ENCODE measurements around the gene ARRDC3.
A peak's percentile ranks its signal among the peaks of the same experiment; 100 is the strongest.

ARRDC3 gene, protein sequence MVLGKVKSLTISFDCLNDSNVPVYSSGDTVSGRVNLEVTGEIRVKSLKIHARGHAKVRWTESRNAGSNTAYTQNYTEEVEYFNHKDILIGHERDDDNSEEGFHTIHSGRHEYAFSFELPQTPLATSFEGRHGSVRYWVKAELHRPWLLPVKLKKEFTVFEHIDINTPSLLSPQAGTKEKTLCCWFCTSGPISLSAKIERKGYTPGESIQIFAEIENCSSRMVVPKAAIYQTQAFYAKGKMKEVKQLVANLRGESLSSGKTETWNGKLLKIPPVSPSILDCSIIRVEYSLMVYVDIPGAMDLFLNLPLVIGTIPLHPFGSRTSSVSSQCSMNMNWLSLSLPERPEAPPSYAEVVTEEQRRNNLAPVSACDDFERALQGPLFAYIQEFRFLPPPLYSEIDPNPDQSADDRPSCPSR

DNA sequence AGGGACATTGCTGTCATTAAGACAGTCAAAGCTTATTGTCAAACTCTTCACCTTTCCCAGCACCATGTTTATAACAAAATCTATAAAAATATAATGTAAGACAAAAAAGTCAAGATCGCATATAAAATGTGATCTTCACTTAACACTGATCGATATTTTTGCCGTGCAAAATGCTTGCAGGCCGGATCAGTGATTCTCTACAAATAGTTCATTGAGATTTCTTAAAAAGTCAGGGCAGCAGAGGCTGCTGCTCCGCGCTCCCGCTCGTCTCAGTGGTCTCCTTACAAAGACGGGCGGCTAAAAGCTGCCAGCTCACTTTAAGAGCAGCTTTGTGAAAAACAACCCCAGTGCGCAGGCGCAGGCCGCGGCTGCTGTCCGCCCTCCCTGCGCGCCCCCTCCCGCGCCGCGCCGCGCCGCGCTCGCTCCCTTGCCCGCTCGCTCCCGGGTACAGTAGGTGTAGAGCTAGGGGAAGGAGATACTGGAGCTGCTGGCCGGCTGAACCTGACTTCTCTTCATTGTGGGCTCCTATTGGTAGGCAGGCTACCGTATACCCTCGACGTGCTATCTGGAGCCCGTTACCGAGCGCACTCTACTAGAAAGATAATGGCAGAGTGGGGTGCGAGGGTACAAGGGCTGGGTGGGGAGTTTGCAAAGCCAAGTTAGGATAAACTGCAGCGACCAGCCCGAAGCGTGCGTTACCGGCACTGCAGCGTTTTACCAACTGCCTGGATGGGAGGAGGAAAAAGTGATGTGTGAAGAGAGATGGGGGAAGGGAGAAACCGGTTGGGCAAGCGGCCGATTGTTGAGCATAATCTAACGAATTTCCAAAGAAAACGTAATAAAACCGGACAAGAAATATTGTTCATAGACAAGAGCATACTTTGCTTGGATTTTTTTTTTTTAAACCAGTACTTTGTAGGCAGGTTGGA, at the start of gene ARRDC3:
Gene ARRDC3, minus strand, starts transcription at position 291 of the 929 bp plus-strand sequence. Its CDS starts 225 bp downstream, at position 66.
- peak; percentile 99 for DNase-seq (ENCODE audit: low read depth)
- TF ChIP-seq, protein P1, sequence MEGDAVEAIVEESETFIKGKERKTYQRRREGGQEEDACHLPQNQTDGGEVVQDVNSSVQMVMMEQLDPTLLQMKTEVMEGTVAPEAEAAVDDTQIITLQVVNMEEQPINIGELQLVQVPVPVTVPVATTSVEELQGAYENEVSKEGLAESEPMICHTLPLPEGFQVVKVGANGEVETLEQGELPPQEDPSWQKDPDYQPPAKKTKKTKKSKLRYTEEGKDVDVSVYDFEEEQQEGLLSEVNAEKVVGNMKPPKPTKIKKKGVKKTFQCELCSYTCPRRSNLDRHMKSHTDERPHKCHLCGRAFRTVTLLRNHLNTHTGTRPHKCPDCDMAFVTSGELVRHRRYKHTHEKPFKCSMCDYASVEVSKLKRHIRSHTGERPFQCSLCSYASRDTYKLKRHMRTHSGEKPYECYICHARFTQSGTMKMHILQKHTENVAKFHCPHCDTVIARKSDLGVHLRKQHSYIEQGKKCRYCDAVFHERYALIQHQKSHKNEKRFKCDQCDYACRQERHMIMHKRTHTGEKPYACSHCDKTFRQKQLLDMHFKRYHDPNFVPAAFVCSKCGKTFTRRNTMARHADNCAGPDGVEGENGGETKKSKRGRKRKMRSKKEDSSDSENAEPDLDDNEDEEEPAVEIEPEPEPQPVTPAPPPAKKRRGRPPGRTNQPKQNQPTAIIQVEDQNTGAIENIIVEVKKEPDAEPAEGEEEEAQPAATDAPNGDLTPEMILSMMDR (IDR thresholded peaks at IDR 0.05; ENCODE audit: insufficient read depth, low read depth, low read length, missing control alignments): no peak
- peak within 1 kb of the TSS; percentile 83 for H3K4me3 ChIP-seq (ENCODE audit: low read depth, low read length)

DNA sequence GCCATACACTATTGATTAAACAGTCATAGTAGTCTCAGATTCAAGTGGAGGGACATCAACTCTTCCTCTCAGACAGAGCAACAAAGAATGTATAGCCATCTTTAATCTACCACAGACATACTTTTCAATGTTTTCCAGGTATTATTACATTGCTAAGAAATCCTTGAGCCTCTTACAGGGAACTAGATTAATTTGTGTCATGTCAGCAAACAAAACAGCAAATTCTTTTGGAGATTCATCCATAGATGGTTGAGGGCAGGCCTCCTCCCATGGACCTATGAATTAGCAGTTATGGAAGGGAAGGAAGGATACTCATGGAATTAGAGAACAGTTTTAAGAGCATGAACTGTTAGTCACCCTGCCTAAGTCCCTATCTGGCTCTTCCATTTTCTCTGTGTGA, 47.8 kb upstream of the ARRDC3 start:
- H3K4me3 ChIP-seq (ENCODE audit: low read depth, low read length): no peak overlapping the region
- TF ChIP-seq, protein P1 (IDR thresholded peaks at IDR 0.05; ENCODE audit: insufficient read depth, low read depth, low read length, missing control alignments): no peak
- DNase-seq (ENCODE audit: low read depth): no peak

DNA sequence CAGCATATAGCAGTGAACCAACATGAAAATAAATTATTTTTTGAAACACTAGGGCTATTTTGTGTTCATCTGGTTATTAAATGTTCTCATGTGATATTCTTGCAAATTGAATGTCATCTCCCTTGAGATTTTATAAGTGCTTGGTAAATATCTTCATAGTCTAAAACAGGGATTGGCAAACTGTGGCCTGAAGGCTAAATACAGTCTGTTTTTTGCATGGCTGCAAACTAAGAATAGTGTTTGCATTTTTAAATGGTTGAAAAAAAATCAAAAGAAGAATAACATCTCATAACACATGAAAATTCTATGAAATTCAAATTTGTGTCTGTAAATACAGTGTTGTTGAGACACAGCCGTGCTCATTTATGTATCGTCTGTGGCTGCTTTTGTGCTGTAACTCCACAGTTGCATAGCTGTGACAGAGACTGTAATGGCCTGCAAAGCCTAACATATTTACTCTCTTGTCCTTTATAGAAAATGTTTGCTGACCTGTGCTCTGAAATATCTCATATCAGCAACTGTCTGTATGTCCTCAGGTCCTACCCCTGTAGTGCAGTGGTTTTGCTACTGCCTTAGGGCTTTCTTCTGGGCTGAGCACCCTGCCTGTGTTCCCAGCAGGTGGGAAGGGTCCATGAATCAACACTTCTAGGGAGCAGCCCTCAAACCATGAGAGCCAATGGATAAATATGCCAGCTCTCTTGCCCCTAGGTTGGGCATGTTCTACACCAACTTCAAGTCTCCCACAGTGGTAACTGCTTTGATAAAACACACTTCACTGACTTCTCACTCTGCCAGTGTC, 41.7 kb upstream of the ARRDC3 start:
- TF ChIP-seq, protein P1 (IDR thresholded peaks at IDR 0.05; ENCODE audit: insufficient read depth, low read depth, low read length, missing control alignments): no peak
- H3K4me3 ChIP-seq (ENCODE audit: low read depth, low read length): no peak overlapping the region
- DNase-seq (ENCODE audit: low read depth): no peak

DNA sequence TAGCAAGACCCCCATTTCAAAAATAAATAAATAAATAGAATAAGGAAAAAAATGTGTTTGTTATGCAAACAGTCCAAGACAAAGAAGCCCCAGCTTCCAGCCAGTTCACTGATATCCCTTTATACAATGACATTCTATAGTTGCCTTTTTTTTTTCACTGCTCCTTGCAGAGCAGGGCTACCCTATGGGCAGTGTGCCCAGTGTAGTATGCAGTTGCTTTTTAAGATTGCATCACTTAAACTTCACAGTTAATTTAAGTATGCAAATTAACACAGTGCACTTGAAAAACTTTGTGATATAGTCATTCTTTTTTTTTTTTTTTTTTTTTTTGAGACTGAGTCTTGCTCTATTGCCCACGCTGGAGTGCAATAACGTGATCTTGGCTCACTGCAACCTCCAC, 40.8 kb upstream of the ARRDC3 start:
- no peak overlapping the region for H3K4me3 ChIP-seq (ENCODE audit: low read depth, low read length)
- DNase-seq (ENCODE audit: low read depth): no peak
- TF ChIP-seq, protein P1 (IDR thresholded peaks at IDR 0.05; ENCODE audit: insufficient read depth, low read depth, low read length, missing control alignments): no peak

DNA sequence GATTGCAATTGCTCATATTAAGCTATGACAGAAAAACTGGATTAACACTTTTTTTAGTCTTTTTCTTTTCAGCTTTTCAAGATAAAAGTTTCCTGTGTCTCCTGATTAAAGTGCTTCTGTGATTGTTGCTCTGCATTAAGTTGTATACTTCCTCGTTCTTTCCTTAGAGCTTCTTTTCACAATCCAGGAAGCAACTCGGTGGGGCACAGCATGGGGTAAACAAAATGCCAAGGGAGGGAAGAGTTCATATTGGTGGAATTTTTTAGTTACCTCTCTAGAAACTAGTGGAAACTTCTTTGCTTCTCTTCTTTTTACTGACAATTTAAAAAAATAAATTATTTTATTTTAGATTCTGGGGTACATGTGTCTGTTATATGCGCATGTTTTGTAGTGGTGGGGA, 37.8 kb upstream of the ARRDC3 start:
- DNase-seq (ENCODE audit: low read depth): no peak
- TF ChIP-seq, protein P1 (IDR thresholded peaks at IDR 0.05; ENCODE audit: insufficient read depth, low read depth, low read length, missing control alignments): no peak
- no peak overlapping the region for H3K4me3 ChIP-seq (ENCODE audit: low read depth, low read length)
